OCI-M2 (cell line): Measurements from ENCODE around the gene CCDC159.
"Not testable (repeated sequence)": the region's sequence is repeated elsewhere in the genome, so short reads cannot be mapped to it uniquely, and the experiment has no call there.

ENCODE experiments used
- DNase-seq: peaks from one replicate; lab custom pipeline; 2025; ENCODE audit not compliant: unreplicated experiment; lab: John Stamatoyannopoulos, UW

Gene CCDC159

DNA sequence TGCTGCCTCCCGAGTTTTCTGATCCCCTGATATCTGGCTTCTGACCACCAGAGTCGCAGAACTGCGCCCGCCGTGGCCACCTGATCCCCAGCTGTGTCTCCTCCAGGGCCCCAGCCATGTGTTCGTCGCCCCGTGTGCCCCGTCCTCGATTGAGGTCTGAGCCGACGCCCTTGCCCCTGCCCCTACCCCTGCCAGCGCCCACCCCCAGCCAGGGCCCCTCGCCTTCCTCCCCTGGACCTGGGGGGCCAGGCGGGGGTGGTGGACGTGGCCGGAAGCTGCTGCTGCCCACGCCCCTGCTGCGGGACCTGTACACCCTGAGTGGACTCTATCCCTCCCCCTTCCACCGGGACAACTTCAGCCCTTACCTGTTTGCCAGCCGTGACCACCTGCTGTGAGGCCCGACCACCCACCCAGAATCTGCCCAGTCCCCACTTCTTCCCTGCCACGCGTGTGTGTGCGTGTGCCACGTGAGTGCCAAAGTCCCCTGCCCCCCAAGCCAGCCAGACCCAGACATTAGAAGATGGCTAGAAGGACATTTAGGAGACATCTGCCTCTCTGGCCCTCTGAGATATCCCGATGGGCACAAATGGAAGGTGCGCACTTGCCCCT, 18.1 kb downstream of the CCDC159 start:
- DNase-seq: no peak

DNA sequence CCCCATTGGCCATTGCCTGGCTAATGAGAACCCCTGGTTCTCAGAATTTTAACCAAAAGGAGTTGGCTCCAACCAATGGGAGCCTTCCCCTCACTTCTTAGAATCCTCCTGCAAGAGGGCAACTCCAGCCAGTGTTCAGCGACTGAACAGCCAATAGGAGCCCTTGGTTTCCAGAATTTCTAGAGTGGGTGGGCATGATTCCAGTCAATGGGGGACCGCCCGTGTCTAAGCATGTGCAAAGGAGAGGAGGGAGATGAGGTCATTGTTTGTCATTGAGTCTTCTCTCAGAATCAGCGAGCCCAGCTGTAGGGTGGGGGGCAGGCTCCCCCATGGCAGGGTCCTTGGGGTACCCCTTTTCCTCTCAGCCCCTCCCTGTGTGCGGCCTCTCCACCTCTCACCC, 18.6 kb downstream of the CCDC159 start:
- DNase-seq: no peak

DNA sequence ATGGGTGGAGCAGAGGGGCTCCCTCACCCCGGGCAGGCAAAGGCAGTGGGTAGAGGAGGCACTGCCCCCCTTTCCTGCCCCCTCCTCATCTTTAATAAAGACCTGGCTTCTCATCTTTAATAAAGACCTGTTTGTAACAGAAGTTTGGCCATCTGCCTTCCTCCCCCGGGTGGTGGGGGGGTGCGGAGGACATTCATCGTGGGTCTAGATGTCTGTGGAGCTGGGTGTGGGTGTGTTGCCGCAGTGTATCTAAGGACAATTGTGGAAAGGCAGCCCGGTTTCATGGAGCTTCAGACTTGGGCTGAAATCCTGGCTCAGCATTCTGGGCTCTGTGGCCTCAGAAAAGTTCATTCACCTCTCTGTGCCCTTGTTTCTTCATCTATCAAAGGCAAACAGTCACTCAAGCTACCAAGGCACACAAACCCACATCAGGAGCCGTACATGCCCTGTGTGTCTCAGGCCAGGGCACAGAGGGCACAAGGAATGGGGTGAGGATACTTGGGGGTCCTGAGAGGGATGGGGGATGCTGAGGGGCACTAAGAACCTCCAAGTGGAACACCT, 19.3 kb downstream of the CCDC159 start:
- DNase-seq: no peak

DNA sequence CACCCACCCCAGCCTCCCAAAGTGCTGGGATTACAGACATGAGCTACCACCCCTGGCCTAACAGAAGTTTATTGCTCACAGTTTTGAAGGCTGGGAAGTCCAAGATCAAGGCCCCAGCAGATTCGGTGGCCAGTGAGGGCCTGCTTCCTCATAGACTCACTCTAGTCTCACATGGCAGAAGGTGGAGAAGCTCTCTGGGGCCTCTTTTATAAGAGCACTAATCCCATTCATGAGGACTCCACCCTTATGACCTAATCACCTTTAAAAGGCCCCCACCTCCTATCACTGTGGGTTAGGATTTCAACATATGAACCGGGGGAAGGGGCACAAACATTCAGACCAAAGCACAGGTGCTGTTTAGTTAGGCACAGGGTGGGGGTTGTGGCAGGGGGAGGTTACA, 21.2 kb downstream of the CCDC159 start:
- DNase-seq: no peak

DNA sequence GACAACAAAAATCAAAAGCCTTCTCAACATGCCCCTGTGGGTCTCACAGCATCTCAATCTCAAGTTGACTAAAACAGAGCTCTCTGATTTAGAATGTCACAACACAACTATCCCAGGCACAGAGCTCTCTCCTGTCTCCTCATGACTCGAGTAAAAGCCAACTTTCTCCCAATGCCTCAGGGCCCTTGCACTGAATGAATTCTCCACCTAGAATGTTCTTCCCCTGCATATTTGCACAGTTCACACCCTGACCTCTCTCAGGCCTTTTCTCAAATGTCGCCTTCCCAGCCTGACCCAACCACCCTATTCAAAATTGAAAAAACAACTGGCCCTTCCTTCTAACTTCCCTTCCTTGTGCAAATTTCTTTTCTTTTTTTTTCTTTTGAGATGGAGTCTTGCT, 24.4 kb downstream of the CCDC159 start:
- no peak for DNase-seq

DNA sequence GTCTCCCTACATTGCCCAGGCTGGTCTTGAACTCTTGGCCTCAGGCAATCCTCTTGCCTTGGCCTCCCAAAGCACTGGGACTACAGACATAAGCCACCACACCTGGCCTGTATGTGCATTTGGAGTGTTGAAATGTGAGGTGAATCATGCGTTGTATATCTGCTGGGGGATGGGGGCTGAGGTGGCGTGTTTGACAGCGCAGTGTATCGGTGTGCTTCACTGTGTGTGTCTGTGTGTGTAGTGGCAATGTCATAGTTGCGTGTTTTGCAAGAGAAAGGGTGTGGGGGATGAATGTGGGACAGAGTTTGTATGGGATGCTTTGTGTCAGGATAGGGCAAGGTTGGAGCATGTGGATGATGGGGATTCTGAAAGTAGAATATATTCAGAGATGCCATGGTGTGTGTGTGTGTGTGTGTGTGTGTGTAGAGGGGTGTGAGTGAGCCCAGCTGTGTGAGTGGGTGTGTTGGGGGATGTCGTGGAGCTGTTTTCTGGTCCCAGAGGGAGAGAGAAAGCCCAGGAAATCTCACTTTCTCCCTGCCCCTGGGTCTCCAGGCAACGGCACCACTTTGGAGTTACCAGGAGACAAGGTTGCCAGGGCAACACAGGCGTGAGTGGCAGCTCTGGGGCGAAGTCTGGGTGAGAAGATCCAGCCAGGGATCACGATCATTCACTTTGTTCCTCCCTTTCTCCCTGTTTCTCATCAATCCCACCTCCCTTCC, 27.0 kb downstream of the CCDC159 start:
- DNase-seq: no peak

DNA sequence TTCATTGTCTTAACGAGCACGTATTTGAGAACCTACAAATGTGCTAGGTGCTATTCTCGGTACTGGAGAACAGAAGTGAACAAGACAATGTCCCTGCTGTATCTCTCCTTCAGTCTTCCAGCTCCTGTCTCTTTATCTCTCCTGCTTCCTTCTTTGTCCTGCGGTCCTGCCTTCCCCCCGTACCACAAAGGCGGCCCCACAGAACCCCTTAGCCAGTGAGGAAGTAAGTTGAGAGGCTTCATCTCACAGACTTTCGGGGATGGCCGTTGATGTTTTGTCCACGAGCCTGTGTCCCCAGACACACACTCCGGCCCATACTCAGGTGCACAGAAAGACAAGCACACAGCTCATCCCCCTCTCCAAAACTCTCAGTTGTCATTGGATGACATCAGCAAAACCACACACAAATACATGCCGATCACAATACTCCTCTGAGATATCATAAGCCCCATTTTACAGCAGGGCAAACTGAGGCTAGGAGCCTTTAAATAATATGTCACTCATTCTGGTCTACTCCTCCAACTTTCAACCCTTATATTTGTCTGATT, 27.6 kb downstream of the CCDC159 start:
- DNase-seq: peak; percentile 99

DNA sequence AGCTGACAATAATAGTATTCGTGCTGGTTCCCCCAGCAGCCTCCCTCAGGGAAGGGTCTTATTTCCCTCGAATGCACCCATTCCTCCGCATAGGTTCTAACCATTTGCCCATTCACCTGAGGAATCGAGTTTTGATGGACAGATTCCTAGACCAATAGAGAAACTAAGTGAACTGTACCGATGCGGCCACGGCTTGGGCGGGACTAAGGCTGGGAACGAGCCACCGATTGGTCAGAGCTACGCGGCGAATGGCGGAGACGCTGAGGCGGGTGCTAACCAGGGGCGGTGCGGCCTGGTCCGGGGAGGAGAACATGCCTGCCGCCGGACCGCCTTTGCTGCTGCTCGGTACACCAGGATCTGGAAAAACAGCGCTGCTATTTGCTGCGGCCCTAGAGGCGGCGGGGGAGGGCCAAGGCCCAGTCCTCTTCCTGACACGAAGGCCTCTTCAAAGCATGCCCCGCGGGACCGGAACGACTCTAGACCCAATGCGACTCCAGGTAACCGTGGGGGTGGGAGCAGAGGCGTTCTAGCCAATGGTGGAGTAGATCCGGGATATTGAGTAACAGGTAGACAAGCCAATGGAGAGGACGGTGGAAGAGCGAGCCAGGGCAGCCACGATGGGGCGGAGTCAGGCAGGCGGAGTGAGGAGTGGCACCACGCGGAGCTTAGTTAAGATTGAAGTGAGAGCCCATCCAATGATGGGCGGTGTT, 28.3 kb downstream of the CCDC159 start, which contains the start of gene SWSAP1:
Gene SWSAP1, plus strand, starts transcription at position 234 of the 710 bp plus-strand sequence. Its CDS starts 15 bp downstream, at position 249.
- peak; percentile 100 for DNase-seq

DNA sequence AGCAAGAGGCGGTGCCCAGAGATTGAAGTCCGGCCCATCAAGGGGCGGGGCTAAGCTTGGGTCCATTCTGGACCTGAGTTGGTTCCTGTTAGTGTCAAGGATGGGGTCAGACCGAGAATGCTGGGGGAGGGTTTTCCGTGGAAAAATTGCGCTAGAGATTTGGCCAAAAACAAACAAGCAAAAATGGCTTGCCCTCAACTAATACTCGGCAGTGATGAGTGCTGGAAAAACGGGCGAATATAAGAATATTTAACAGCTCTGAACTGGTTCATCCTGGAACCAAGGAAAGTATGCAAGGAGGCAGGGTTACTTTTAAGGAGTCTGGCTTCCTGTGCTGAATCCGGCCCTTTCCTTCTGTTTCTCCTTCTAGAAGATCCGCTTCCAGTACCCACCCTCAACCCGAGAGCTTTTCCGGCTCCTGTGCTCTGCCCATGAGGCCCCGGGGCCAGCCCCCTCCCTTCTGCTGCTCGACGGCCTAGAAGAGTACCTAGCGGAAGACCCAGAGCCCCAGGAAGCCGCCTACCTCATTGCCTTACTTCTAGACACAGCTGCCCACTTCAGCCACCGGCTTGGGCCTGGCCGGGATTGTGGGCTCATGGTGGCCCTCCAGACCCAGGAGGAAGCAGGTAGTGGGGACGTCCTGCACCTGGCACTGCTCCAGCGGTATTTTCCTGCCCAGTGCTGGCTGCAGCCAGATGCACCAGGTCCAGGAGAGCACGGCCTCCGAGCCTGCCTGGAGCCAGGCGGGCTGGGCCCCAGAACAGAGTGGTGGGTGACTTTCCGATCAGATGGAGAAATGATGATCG, 29.0 kb downstream of the CCDC159 start:
- peak; percentile 99 for DNase-seq

DNA sequence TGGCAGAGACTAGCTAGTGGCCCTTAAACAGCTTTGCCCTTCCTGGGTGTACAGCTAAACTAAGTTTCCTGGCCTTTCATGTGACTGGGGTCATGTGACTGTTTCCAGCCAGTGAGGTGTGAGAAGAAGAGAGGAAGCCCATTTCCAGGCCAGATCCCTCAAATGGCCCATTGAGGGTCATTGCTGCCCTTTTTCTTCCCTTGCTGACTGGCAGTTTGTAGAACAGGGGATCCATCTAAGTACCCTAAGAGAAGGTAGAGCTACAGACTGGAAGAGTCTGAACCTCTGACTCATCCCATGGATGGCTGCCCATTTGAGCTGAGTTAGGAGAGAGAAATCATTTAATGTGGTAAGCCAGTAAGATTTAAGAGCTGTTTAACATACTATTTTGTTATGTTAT, 30.9 kb downstream of the CCDC159 start:
- DNase-seq: peak; percentile 87

DNA sequence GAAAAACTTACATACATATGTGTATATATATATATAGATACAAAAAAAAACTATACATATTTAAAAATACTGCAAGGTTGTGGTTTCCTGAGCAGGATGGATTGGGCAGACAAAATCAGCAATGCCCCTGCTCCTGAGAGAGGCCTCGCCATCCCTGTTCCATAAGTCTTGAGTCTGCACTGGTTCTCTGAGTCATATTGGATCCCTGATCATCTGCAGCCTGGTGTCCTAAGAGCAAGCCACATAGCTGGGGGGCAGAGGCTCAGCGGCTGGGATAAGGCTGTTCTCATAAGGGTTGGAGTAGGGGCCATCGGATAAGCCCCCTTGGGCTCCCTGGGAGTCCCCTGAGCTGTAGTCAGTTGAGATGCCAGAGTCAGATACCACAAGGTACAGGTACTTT, 31.4 kb downstream of the CCDC159 start:
- DNase-seq: no peak

DNA sequence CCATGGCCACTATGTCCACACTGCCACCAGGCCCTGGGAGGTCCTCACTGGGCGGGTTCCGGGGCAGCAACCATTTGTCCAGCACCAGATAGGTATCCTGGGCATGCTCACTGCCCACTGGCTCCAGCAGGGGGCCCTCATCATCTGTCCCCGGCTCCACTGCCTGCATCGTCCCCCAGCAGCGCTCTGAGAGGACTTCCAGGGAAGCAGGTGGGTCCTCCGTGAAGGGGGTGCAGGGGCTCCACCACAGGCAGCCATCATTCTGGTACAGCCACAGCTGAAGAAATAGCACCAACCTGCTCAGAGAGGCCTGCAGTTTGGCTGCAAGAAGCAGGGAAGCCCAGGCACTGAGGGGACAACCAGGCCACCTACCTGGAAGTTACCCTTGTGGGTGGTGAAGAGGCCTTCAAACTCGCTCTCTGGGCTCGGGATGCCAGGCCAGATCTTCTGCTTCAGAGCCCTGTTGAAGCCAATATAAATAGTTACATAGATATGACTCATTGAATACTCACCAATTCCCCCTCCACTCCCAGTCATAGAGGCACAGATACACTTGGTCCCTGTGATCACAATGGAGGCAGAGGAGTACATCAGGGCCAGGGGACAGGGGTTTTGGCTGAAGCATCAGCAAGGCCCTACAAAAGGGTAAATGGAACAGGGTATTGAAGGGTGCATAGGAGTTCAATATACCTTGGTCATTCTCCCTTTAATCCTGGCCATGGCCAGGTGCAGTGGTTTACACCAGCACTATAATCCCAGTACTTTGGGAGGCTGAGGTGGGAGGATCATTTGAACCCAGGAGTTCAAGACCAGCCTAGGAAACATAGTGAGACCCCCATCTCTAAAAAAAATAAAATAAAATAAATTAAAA, 32.2 kb downstream of the CCDC159 start:
- DNase-seq: peak; percentile 93

DNA sequence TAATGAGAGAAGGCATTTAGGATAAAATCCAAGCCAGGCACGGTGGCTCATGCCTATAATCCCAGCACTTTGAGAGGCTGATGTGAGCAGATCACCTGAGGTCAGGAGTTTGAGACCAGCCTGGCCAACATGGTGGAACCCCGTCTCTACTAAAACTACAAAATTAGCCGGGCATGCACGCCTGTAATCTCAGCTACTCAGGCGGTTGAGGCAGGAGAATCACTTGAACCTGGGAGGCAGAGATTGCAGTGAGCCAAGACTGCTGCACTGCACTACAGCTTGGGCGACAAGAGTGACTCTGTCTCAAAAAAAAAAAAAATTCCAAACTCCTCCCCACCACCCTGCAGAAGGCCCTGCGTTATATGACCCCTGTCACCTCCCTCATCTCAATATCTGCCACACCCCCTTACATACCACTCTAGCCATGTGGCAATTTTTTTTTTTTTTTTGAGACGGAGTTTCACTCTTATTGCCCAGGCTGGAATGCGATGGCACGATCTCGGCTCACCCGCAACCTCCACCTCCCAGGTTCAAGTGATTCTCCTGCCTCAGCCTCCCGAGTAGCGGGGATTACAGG, 33.0 kb downstream of the CCDC159 start:
- DNase-seq: not testable (repeated sequence)

DNA sequence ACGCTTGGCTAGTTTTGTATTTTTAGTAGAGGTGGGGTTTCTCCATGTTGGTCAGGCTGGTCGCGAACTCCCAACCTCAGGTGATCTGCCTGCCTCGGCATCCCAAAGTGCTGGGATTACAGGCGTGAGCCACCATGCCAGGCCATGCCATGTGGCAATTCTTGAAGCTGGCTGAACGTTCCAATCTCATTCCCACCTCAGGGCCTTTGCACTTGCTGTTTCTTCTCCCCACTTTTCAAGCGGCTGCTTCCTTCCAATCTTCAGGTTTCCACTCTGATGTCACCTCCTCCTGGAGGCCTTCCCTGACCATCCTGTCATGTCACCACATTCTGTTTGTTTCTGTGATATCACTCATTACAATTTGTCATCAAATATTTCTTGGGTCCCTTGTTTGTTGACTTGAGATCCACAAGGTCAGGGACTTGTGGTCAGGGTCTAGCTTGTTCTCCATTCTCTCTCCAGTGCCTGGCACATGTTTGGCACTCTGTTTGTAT, 33.6 kb downstream of the CCDC159 start:
- DNase-seq: no peak

DNA sequence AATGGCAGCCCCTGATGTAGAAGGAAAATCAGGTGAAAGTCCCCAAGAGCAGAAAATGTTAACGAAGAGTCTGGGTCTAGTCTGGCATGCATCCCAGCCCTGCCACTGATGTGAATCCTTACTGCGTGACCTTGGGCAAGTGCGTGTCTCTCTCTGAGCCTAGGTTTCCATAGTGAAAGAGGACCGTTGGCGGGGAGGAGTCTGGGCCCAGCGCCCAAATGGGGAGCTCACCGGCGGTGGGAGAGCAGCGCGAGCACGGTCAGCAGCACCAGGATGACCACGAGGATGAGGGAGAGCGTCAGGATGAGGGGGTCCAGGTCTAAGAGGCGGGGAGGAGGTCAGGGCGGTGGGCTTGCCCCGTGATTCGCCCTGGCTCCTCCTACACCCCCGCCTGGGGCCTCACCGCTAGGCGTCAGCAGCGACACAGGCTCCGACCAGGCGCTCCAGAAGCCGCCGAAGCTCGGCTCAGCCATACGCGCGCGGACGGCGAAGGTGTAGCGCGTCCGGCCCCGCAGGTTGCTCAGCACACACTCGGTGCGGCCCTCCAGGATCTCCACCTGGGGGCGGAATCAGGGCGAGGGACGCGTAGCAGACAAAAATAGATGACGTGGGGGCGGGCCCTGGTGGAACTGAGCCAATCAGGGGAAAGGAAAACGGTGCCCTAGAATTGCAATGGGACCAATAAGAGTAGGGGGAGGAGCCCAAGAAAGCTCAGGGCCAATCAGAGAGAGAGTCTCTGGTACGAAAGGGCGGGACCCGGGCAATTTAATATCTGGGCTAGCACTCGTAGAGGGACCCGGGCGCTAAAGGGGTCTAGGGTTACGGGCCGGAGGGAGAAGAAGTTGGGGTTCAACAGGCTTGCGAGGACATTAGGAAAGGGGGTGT, 34.6 kb downstream of the CCDC159 start:
- DNase-seq: no peak

DNA sequence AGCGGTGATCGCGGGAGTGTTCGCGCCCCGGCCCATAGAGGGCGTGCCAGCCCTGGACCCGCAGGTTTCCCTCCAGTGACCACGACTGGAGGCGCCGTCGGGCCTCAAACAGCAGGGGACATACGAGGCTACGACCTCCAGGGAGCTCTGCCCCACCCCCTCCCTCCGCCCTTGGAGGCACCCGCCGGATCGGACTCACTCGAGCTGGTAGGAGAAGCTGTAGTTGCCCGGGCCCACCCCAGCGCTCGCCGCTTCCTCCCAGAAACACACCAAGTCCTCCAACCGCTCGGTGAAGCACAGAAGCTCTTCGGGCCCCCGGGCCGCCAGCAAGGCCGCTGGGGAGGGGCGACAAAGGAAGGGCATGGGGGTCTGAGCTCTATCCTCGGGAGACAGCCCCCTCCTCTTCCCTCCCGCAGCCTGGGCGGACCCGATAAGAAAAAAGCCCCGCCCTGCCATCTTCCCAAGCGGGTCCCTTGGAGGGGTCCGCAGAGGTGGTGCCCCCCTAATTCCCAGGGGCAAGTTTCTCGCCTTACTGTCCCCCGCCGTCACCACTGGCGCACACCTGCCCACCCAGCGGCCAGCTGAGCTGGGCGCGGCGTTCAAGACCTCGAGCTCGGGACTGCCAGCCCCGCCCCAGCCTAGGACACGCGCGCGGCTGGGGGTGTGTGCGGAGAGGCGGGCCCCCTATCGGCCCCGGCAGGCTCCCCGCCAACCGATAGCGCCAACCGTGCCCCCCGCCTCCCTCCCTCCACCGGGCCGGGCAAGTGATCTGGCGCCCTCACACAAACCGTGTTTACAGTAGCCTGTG, 36.8 kb downstream of the CCDC159 start:
- peak; percentile 100 for DNase-seq

DNA sequence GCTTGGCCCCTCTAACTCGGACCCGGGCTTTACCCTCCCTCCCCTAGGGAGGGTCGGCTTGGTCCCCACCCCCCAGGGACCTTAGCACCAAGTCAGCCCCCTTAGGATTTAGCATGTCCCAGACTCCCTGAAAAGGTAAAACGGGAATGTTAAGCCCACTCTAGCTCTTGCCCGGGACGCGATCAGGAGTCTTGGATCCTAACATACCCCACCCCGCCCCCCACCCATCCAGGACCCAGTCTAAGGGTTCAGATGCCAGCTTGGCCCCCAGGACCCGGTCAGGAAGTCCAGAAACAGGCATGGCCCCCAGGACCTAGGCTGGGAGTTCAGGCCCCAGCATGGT, 37.4 kb downstream of the CCDC159 start:
- DNase-seq: no peak

DNA sequence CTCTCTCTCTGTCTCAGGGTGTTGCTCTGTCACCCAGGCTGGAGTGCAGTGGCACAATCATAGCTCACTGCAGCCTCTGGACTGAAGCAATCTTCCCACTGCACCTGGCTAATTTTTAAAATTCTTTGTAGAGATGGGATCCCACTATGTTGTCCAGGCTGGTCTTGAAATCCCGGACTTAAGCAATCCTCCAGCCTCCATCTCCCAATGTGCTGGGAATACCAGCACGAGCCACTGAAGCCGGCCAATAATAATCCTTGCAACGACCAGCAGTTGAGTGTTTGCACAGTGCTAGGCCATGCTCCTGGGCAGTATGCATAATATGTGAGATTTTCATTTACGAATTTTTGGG, 38.4 kb downstream of the CCDC159 start:
- no peak for DNase-seq
